Activated CD4-positive, alpha-beta T cell treated with anti-CD3 and anti-CD28 coated beads for 24 hours (primary cell): ENCODE data around the gene EIF3B.
"Not testable (repeated sequence)": the region's sequence is repeated elsewhere in the genome, so short reads cannot be mapped to it uniquely, and the experiment has no call there.

Experiments used
- DNase-seq, 2 donors: peaks; one replicate each; pipeline ENCODE4 v3.0.0-alpha.2; 2020; ENCODE audit warnings: low read depth in 2 of 2

Gene EIF3B

GRCh38 chr7:2399848-2400587, 45.4 kb downstream of the EIF3B start:
- no peak for DNase-seq

- no peak for DNase-seq
Observed at GRCh38 chr7:2402687-2403013, 48.0 kb downstream of the EIF3B start.

- peak; percentile 88 to 89 for DNase-seq
Observed at GRCh38 chr7:2403014-2403717, 48.5 kb downstream of the EIF3B start, which contains the start of gene CHST12. Gene CHST12, plus strand, starts transcription at chr7:2403611. Its CDS starts 29,029 bp downstream, at chr7:2432640.

- no peak for DNase-seq
Observed at GRCh38 chr7:2403718-2404648, 49.4 kb downstream of the EIF3B start.

- DNase-seq = no peak
Observed at GRCh38 chr7:2404714-2405119, 50.1 kb downstream of the EIF3B start.

GRCh38 chr7:2405201-2405600, 50.6 kb downstream of the EIF3B start:
- no peak for DNase-seq

GRCh38 chr7:2405601-2406345, 51.1 kb downstream of the EIF3B start:
- peak; percentile 30 to 43 for DNase-seq

- no peak for DNase-seq
Observed at GRCh38 chr7:2409745-2410414, 55.3 kb downstream of the EIF3B start.

- DNase-seq = no peak
Observed at GRCh38 chr7:2411049-2411448, 56.4 kb downstream of the EIF3B start.

- no peak for DNase-seq
Observed at GRCh38 chr7:2411815-2412586, 57.4 kb downstream of the EIF3B start.

- no peak for DNase-seq
Observed at GRCh38 chr7:2412587-2413201, 58.1 kb downstream of the EIF3B start.

- no peak for DNase-seq
Observed at GRCh38 chr7:2416063-2416462, 61.4 kb downstream of the EIF3B start.

- DNase-seq = no peak
Observed at GRCh38 chr7:2416650-2417049, 62.0 kb downstream of the EIF3B start.

- not testable (repeated sequence) for DNase-seq
Observed at GRCh38 chr7:2417178-2417577, 62.6 kb downstream of the EIF3B start.

GRCh38 chr7:2417981-2418481, 63.4 kb downstream of the EIF3B start:
- peak in 1 of 2 donors; percentile 32 for DNase-seq

- DNase-seq = no peak
Observed at GRCh38 chr7:2420216-2420933, 65.7 kb downstream of the EIF3B start.

GRCh38 chr7:2421943-2422310, 67.3 kb downstream of the EIF3B start:
- DNase-seq = no peak

- no peak for DNase-seq
Observed at GRCh38 chr7:2425749-2426148, 71.1 kb downstream of the EIF3B start.
